Sciatic nerve (tissue), 2 donors: ENCODE data around the gene CHST15. TPM values are rescaled to one million over a fixed set of nuclear protein-coding genes. Genes with fewer than 3 reads are reported as not detected.

Source experiments
- ATAC-seq: fragments of 200-7000 bp; cut with Tn5 transposase; one replicate; pipeline ENCODE4 v1.9.1; 2020; ENCODE audit warnings: mild to moderate bottlenecking, moderate library complexity
- DNase-seq: peaks from one replicate; pipeline ENCODE4 v3.0.0-alpha.2; 2020; ENCODE audit warnings: low spot score
- intact Hi-C: fragments of 100-400 bp; cut with DNase I; formaldehyde crosslinking; loops from one replicate; pipeline ENCODE4 v1.14.2; 2022
- total RNA-seq: library from RNA; stranded (reverse); fragmentation: NEBNext Ultra II Directional; extraction: Animal tissue kit (Norgen Biotek cat#: 25700); gene quantifications from one replicate; pipeline ENCODE4 v1.2.1, GENCODE V29; 2021
- donor health status: DM: no; HTN: no; CAD: no.
- donor health status: DM: no; HTN: no; CAD: no.

The CHST15 gene, protein sequence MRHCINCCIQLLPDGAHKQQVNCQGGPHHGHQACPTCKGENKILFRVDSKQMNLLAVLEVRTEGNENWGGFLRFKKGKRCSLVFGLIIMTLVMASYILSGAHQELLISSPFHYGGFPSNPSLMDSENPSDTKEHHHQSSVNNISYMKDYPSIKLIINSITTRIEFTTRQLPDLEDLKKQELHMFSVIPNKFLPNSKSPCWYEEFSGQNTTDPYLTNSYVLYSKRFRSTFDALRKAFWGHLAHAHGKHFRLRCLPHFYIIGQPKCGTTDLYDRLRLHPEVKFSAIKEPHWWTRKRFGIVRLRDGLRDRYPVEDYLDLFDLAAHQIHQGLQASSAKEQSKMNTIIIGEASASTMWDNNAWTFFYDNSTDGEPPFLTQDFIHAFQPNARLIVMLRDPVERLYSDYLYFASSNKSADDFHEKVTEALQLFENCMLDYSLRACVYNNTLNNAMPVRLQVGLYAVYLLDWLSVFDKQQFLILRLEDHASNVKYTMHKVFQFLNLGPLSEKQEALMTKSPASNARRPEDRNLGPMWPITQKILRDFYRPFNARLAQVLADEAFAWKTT
- total RNA-seq: 31.7 TPM

DNA sequence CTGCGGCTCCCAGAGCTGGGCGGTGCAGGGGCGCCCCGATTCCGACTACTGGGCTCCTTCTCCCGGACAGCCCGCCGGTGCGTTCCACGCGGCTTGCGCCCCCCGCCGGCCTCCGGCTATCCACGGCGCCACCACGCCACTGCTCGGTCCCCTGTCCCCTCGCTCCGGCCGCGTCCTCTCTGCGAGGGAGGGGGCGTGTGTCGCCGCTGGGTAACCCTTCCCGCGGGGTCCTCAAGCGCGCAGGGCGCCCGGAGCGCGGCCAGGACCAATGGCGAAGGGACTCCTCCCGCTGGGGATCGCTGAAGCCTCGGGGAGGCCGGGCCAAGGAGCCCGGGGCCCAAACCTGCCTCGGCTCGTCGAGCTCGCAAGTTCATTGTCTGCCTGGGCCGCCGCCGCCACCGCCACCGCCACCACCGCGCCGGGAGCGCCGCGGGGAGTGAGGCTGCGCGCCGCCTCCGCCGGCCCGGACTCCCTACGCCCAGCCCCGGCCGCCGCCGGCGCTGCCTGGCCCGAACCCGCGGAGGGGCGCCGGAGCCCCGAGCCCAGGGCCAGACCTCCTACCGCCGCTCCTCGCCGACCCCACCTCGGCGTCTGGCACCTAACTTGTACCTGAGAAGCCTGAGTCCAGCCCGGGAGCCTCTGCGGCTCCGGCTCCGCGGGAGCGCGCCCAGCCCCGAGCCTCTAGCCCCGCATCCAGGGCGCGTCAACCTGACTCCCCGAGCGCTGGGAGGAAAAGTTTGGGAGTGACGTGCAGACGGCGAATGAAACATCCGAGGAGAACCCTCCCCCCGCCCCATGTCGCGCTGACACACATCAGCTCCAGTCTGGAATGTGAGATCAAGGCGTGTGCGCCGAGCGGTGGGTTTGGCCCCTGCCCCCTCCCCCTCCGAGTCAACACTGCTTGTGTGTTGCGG, at the start of gene CHST15:
CHST15 (minus strand) TSS at position 739 of the 914 bp plus-strand sequence. CDS start 47,386 bp downstream, outside the sequence.
- intact Hi-C loops: no loop called here
- ATAC-seq: peak; percentile 56
- peak; percentile 76 for DNase-seq

DNA sequence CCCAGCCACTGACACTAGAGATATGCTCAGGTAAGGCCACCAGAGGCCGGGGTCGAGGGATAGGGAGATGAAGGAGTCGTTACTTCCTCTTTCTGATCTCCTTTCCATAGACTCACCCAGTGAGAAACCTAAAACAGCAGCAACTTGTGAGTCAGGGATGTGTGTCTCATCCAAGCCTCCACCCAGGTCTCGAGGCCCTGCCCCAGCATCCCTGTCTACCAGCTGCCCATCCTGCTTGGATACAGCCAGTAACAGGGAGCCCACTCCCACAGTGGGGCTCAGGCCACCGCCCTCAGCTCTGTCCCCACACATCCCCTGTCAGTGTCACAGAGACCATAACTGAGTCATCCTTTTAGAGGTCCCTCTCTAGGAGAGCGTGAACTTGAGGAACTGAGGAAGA, 49.6 kb upstream of the CHST15 start:
- no peak for DNase-seq
- ATAC-seq: no peak
- intact Hi-C loops: loop anchor here (5.0 kb wide), 1 partner anchor 244 kb away; no protein-coding TSS in a partner anchor

DNA sequence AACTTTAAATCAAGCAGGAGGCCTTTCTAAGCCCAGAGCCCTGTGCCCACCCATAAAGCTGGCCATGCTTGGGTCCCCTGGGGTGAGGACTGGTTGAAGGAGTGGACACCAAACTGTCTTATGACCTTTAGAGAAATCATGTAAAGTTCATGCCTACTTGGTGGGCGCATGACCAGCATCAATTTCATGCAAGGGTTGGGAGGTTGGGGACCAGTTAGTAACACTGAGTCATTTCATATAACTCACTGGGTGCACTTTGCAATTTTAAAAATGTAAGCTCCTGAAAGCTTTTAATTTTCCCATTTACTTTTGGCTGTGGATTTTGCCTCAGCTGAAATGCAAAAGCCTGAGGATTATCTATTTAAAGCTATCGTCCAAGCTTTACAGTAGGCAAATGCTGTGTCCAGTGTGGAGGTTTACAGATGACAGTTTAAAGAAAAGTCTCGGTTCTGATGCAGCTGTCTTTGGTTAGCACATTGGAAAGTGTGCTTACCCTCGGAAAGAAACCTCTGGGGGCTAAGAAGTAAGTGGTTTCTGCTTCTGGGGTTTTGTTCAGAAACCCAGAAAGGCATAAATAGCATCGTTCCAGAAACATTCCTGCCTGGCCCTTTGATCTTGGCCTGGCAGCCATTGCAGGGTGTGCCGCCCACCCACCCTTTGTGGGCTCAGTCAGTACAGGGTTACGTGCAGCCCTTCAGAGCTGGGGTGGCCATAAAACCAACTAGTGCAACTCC, 48.8 kb upstream of the CHST15 start:
- intact Hi-C loops: loop anchor here (5.0 kb wide), 1 partner anchor 245 kb away; no protein-coding TSS in a partner anchor
- ATAC-seq: no peak
- no peak for DNase-seq

DNA sequence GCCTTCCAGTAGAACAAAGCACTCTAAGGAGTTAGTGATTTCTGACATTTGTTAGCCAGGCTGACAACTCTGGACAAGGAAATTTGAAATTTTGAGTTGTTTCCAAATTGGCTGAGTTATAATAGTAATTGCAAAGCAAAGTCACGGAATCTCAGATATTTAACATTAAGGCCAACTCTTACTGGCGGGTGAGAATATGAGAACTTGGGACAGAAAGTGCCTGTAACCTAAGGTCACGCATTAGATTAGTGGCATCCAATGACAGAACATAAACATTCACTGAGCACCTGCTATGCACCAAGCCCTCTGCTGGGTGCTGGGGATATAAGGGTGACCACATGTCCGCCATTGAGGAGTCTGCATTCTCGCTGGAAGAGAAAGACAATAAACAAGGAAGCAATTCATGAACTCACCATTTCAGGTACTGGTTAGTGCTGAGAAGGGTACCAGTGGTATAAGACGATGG, 45.5 kb upstream of the CHST15 start:
- DNase-seq (no peak), ATAC-seq (peak; percentile 42)
- intact Hi-C loops: no loop called here

DNA sequence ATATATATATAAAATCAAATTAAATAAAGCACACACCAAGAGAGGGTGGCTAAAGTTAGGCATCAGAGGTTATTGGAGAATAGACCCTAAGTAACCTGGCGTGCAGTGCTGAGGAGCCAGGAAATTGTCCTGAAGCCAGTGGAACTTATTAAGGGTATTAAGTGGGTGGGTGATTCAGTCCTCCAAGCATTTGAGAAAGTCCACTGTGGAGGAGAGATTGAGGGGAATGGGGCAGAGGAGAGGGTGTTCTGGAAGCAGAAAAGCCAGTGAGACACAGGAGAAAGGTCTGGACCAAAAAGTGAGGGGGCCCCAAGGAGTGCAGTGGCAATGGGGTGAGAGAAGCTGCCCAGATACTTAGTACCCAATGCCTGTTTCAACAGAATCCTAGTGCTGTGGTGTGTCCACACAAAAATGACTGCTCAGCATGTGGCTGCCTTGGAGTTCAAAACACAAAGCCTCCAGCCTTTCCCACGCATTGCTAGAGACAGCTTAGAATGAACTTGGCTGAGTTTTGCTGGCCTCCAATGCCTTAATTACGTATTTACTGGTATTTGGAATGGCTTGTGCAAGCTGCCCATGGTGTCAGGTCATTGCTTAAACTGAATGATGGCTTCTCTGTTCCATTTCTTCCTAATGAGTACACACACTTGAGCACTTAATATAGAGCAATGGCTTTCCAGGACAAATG, 44.9 kb upstream of the CHST15 start:
- no peak for DNase-seq
- intact Hi-C loops: no loop called here
- peak; percentile 85 for ATAC-seq

DNA sequence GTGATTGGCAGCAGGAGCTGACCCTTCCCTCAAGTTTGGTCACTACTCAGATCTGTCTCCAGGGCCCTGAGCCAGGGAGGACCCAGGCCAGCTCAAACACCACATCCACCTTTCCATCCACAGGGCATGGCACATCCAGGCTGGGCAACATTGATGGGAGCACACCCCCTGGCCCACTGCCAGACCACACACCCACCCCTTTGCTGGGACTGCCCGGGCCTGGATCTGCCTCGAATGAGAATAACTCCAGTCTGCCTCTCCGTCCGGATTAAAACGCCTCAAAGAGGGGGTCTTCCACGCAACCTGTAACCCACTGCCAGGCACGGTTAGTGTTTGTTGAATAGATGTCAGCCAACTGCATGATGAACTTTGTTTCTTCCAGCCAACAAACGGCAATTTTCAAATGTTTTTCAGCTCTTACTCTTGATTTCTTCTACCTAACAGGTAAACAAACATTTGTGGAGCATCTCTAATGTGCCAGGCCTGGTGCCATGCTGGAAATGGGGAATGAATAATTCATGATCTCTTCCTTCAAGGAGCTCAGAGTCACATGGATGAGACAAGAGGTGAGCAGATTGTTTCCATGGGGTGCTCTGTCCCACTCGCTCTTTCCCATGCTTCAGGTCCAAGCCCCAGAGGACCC, 41.0 kb upstream of the CHST15 start:
- intact Hi-C loops: no loop called here
- no peak for ATAC-seq
- DNase-seq: no peak

DNA sequence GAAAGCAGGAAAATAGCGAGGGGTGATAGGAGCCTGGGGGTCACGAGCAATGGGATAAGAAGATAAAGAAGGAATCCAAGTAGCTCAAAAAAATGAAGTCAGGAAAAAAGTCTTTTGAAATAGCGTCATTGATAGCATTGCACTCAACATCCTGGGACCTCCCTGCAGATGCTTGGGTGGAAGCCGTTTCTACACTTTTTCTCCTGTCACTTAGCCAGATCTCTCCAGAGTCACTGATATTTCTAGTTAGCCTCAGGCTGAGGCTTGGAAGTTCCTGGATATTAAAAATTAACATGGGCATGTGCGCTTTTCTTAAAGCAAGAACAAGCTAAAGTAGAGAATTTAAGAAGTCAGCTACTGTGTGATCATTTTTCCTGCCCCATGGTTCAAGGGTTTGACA, 39.5 kb upstream of the CHST15 start:
- intact Hi-C loops: no loop called here
- DNase-seq: no peak

DNA sequence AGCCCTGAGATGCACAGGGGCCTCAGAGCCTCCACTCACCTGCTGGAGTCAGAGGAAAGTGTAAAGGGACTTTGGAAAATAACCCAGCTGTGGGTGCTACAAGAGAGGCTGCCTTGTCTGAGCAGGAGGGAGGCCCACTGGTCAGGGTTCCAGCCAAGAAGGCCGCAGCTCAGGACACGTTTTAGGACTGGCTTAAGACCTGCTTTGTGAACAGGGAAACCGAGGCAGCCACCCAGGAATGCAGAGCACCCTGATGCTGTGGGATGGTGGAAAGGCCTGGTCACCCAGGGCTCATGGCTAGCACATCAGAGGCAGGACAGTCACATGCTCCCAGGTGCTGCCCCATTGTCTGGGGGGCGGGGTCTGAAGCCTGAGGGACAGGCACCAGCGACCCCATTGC, 38.9 kb upstream of the CHST15 start:
- ATAC-seq: no peak
- DNase-seq: no peak
- intact Hi-C loops: no loop called here

More for the DNA sequence above, 39.5 kb upstream of the CHST15 start:
- ATAC-seq: no peak

DNA sequence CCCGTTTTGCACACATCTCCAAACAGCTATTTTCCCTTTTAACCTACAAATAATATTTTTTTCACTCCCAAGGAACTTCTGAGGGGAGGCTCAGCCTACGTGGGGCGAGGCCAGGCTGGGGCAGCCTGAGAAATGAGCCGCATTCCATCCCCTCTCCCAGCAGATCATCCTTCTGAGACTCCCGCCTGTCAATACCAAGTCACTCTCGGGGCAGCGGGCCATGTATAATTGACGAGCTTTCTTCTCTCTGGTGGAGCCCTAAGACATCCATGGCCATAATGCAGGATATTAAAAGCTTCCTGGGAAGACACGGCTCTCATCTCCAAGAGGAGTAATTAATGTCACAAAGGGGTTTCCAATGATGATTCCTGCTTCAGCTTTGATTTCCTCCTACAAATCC, 37.8 kb upstream of the CHST15 start:
- ATAC-seq (no peak), DNase-seq (no peak)
- intact Hi-C loops: no loop called here

DNA sequence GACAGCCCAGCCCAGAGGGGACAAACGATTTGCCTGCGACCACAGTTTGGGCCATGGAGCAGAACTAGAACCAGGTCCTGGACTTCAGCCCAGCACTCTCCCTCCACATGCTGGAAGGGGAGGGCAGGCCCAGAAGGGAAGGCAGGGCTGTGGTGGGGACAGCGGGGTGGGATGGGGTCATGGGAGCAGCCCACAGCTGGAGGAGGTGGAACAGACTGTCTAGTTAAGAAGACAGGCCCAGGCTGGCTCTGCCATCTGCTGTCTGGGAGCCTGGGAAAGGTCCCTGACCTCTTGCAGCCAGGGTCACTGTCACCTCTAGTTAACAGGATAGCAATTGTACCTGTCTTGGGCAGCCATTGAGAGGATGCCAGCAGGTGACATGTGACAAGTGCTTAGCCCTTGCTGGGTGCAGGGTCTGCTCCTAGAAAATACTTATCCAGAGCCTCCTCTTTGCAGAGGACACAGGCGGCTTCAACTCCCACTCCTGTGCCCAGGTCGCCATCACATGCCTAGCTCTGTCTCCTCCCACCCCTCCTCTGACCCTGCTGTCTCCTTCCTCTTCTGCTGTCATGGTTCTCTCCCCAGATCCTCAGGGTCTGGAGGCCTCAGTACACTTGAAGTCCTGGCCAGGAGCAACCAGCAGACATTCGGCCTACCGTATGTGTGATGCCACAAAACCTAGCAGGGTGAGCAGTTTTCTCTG, 37.0 kb upstream of the CHST15 start:
- DNase-seq (no peak), ATAC-seq (no peak)
- intact Hi-C loops: no loop called here

DNA sequence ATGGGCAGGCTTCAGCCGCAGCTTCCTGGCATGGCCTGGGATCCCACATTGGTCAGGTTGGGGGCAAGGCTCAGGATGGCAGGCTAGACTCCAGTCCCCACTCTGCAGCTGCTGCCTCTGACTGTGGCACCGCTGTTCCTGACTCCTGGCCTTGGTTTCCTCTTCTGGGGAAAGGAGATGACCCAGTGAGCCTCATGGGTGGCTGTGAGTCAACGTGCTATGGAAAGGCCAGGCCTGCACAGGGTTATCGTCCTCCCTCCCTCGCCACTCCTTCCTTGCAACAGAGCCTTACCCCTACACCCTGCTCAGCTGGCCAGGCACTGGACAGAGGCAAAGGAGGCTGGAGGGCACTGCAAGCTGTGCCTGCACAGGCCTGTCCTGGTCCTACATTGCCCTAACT, 36.1 kb upstream of the CHST15 start:
- no peak for ATAC-seq
- no peak for DNase-seq
- intact Hi-C loops: loop anchor here (10.0 kb wide), 1 partner anchor 255 kb away; no protein-coding TSS in a partner anchor

DNA sequence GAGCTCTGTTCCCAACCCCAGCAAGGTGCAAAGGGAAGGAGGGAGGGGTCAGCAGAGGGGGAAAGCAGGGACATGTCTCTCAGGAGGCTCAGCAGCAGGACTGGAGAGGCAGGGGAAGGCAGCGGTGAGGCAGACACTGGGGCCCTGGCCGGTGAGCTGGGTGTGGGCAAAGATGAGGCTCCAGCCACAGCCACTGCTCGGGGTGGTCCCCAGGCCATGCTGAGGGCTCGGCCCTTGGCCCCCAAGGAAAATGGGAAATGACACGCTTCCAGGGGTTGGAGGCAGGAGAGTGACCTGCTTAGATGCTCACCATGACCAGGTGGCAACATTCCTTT, 35.4 kb upstream of the CHST15 start:
- ATAC-seq (no peak), DNase-seq (no peak)
- intact Hi-C loops: loop anchor here (10.0 kb wide), 1 partner anchor 256 kb away; no protein-coding TSS in a partner anchor

DNA sequence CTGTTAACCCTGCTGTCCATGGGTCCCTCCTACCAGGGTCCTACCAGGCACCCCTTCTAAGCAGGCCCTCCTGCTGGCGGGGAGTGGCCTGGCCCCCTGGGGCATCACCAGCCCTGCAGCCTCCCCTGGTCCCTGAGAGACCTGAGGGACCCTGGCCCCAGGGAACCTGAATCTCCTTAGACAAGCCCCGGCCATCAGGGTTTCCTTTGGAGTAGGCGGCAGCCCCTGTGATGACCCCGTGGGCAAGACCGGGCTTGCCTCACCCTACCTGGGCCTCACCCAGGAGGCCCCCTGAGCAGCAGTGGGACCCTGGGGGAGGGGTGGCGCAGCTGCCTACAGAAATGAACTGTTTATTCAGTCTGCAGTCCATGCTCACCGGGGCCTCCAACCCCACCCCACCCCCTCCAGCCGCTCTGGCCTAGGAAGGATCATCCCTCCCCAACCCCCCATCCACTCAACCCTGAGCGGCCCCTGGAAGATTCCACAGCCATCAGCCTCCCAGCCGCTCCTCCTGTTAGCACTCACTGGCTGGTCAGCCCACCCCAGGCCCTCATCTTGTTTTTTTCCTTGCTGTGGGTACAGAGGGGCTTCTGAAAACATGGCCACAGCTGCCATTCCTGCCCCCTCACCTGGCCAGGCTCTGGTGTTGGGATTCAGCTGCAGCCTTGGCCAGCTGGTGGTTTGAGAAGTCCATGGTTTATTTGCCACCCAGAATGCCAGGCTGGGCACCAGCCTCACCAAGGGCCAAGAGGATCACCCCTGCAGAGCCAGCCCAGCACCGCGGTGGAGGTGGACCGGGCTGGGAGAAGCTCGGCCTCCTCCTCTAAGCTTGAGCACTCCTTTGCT, 34.8 kb upstream of the CHST15 start:
- ATAC-seq (no peak), DNase-seq (no peak)
- intact Hi-C loops: loop anchor here (10.0 kb wide), 1 partner anchor 257 kb away; no protein-coding TSS in a partner anchor

DNA sequence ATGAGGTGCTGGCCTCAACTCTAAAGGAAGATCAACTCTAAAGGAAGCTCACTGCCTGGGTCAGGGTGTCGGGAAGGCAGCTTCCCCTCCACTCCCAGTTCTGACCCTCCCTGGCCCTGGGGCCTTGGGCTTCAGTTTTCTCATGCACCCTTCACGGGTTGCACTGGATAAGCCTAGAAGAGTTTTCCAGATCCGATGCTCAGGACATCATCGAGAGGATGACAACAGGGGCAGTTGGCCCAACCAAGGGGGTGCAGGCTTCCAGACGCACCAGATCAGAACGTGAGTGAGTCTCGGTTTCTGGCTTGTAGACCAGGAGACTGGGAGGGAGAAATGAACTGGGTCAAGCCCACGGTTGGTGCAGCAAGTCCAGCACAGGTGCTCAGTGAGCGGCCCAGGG, 34.2 kb upstream of the CHST15 start:
- intact Hi-C loops: loop anchor here (10.0 kb wide), 1 partner anchor 257 kb away; no protein-coding TSS in a partner anchor
- ATAC-seq (no peak), DNase-seq (no peak)

DNA sequence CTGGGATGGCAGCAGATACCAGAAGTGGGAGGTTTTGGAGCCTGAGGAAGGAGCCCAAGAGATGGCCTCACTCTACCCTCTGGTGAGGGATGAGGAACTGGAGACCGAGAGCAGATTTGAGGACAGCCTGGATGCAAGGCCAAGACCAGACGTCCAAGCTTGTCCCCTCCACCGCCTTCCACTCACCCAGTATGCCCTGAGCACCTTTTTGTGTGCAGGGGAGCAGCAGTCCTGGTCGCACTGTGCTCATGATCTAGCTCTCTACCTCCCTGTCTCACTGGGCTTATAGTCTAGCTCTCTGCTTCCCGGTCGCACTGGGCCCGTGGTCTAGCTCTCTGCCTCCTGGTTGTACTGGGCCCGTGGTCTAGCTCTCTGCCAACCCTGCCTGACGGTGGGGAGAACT, 33.6 kb upstream of the CHST15 start:
- intact Hi-C loops: loop anchor here (10.0 kb wide), 1 partner anchor 258 kb away; no protein-coding TSS in a partner anchor
- ATAC-seq (peak; percentile 11), DNase-seq (no peak)
